K562 (cell line): ENCODE data around the gene DPH5. TPM values are rescaled to one million over a fixed set of nuclear protein-coding genes. Genes with fewer than 3 reads are reported as not detected.

Source experiments
- BRCA1 ChIP-seq, 2 experiments: fragments of 450-650 bp in 1 of 2; sonication (generic) in 1 of 2; formaldehyde crosslinking in 1 of 2; IDR thresholded peaks; 2 replicates each; pipeline versions ENCODE4 v1.5.0 to v1.6.1; 2017 to 2020; ENCODE audit warnings: mild to moderate bottlenecking in 1 of 2, missing genetic modification reagents in 1 of 2
- DEAF1 ChIP-seq: fragments of 450-650 bp; formaldehyde crosslinking; IDR thresholded peaks from 2 replicates; pipeline ENCODE4 v1.4.0; 2020; ENCODE audit warnings: mild to moderate bottlenecking, moderate library complexity
- DNMT1 ChIP-seq: fragments of 450-650 bp; IDR thresholded peaks from 2 replicates; pipeline ENCODE4 v1.6.1; 2016; ENCODE audit warnings: antibody characterized with exemption, mild to moderate bottlenecking
- FOXK2 ChIP-seq, 2 experiments: fragments of 450-650 bp; IDR thresholded peaks in 1 of 2; conservative IDR thresholded peaks in 1 of 2; 2 replicates each; pipeline ENCODE4 v1.6.1; 2016; ENCODE audit warnings: low read depth in 2 of 2, mild to moderate bottlenecking in 1 of 2
- FOXM1 ChIP-seq, 2 experiments: fragments of 450-650 bp in 1 of 2; sonication (generic) in 1 of 2; formaldehyde crosslinking in 1 of 2; IDR thresholded peaks; 2 replicates each; pipeline versions ENCODE4 v1.6.1 to v1.9.0; 2017 to 2022; ENCODE audit warnings: low read depth in 2 of 2, mild to moderate bottlenecking in 2 of 2, missing genetic modification reagents in 1 of 2, moderate library complexity in 1 of 2
- HNRNPUL1 ChIP-seq: fragments of 200-400 bp; formaldehyde crosslinking; IDR thresholded peaks from 2 replicates; pipeline ENCODE4 v1.6.1; 2017; ENCODE audit warnings: low read length
- HOXB6 ChIP-seq: fragments of 250-450 bp; sonication (Bioruptor Pico); IDR thresholded peaks from 2 replicates; pipeline ENCODE4 v1.5.1; 2022; ENCODE audit warnings: mild to moderate bottlenecking, borderline replicate concordance
- MAZ ChIP-seq, 2 experiments: fragments of 450-650 bp in 1 of 2; sonication (generic) in 1 of 2; formaldehyde crosslinking; IDR thresholded peaks in 1 of 2; conservative IDR thresholded peaks in 1 of 2; 2 replicates each; pipeline versions ENCODE4 v1.4.0 to v1.5.0; 2020; ENCODE audit warnings: mild to moderate bottlenecking in 1 of 2, missing genetic modification reagents in 1 of 2
- NBN ChIP-seq: fragments of 450-650 bp; IDR thresholded peaks from 2 replicates; pipeline ENCODE4 v1.6.1; 2016; ENCODE audit warnings: low read depth, mild to moderate bottlenecking
- RFX5 ChIP-seq: IDR thresholded peaks from 2 replicates; pipeline ENCODE4 v1.6.1; 2011; ENCODE audit warnings: low read depth, mild to moderate bottlenecking, improper control_type of control experiment, low read length
- RUNX1 ChIP-seq: sonication (generic); IDR thresholded peaks from 2 replicates; pipeline ENCODE4 v1.6.1; 2016; ENCODE audit warnings: antibody characterized with exemption, low read depth
- TAF1 ChIP-seq: IDR thresholded peaks from 2 replicates; pipeline ENCODE4 v1.6.1; 2011; ENCODE audit warnings: mild to moderate bottlenecking, low read length, moderate library complexity; ENCODE audit not compliant: insufficient read depth, control insufficient read depth, severe bottlenecking; ENCODE audit errors: extremely low read depth
- TAF7 ChIP-seq: fragments of 450-650 bp; IDR thresholded peaks from 2 replicates; pipeline ENCODE4 v1.6.1; 2016; ENCODE audit warnings: missing genetic modification characterization, missing compliant biosample characterization
- U2AF2 ChIP-seq: fragments of 200-400 bp; formaldehyde crosslinking; optimal IDR thresholded peaks from 2 replicates; pipeline ENCODE3; 2017; ENCODE audit warnings: low read depth, mild to moderate bottlenecking, low read length
- XRCC4 ChIP-seq: IDR thresholded peaks from one replicate; pipeline ENCODE4 v1.6.1; 2011; ENCODE audit not compliant: insufficient read depth, insufficient read length; ENCODE audit errors: extremely low read depth
- ZBTB11 ChIP-seq, 3 experiments: fragments of 200-800 bp in 1 of 3; fragments of 250-450 bp in 1 of 3; fragments of 450-650 bp in 1 of 3; sonication (Bioruptor Pico) in 1 of 3; sonication (Bioruptor generic) in 1 of 3; formaldehyde crosslinking in 1 of 3; IDR thresholded peaks; 2 replicates each; pipeline versions ENCODE4 v1.6.1 to v1.8.0; 2016 to 2022; ENCODE audit warnings: mild to moderate bottlenecking in 2 of 3, missing genetic modification characterization in 2 of 3, missing compliant biosample characterization in 1 of 3, moderate library complexity in 1 of 3
- ZSCAN32 ChIP-seq: fragments of 450-650 bp; formaldehyde crosslinking; IDR thresholded peaks from 2 replicates; pipeline ENCODE4 v1.4.0; 2020; ENCODE audit warnings: mild to moderate bottlenecking, moderate library complexity
- polyA plus RNA-seq, 8 experiments: library from polyadenylated mRNA; depleted of rRNA in 4 of 8; stranded (reverse) in 5 of 8; unstranded in 3 of 8; fragments of >200 nt; fragmentation: Nextera tagmentation in 2 of 8; fragmentation: Illumina TruSeq in 1 of 8; extraction: Ambion mirVana in 2 of 8; extraction: Trizol in 1 of 8; gene quantifications; 2 replicates each; pipeline versions ENCODE4 v1.2.1 to v1.2.3, GENCODE V29; 2011 to 2014; ENCODE audit warnings: inconsistent platforms in 1 of 8, missing spikeins in 1 of 8
- total RNA-seq, 7 experiments: library from RNA; depleted of rRNA in 6 of 7; stranded (reverse); fragments of >200 nt in 6 of 7; fragmentation: Illumina TruSeq in 2 of 7; extraction: Trizol in 2 of 7; gene quantifications; 2 replicates each; pipeline versions ENCODE4 v1.2.1 to v1.2.3, GENCODE V29; 2011 to 2021; ENCODE audit warnings: low replicate concordance in 1 of 7
- TF ChIP-seq, protein P1 (sequence below): fragments of 200-800 bp; sonication (Bioruptor generic); IDR thresholded peaks from 2 replicates; pipeline ENCODE4 v1.6.1; 2017; ENCODE audit warnings: missing genetic modification characterization, missing compliant biosample characterization
- TF ChIP-seq, protein P2 (sequence below): fragments of 250-450 bp; sonication (Bioruptor Pico); IDR thresholded peaks from 2 replicates; pipeline ENCODE4 v1.8.0; 2021; ENCODE audit warnings: moderate library complexity, mild to moderate bottlenecking, inconsistent platforms

The DPH5 gene
- total and polyA plus RNA-seq, 9 of the 15 experiments (the other 6 are each of a cell fraction or from before 2014, with no cell fraction given), result 37.6 to 159 (median 89.7) TPM

DNA sequence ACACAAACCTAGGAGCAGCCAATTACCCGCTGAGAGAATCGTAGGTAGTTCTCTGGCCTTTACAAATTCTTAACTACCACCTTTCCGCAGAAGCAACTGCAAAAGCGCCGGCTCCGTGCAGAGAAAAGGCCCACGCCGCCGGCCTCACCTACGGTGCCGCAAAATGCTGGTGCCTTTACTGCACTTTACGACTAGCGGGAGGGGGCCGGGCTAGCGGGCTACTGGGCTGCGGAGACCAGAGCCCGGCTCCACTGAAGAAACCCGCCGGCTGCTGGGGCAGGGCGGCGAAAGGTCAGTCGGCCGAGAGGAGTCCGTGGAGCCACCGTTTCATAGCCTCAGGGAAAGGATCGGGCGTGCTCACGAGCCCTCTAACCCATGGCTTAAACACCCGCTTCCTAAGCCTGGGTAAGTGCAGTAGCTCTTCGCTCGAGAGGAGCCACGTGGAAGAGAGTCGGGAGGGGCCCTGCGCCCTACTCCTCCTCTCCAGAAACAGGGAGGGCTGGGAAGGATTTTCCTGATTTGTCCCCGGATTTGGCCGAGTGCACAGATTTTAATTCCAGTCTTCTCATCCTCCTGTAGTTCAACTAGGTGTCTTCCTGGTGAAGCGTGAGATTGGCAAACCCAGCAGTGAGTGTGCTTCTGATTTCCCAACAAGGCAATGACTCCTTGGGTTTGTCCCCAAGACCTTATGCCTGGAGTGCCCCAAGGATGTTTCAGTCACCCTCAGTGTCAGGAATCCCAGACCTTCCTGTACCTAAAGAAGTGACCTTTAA lies at the start of gene DPH5 (continued):
- TF ChIP-seq, protein P1, sequence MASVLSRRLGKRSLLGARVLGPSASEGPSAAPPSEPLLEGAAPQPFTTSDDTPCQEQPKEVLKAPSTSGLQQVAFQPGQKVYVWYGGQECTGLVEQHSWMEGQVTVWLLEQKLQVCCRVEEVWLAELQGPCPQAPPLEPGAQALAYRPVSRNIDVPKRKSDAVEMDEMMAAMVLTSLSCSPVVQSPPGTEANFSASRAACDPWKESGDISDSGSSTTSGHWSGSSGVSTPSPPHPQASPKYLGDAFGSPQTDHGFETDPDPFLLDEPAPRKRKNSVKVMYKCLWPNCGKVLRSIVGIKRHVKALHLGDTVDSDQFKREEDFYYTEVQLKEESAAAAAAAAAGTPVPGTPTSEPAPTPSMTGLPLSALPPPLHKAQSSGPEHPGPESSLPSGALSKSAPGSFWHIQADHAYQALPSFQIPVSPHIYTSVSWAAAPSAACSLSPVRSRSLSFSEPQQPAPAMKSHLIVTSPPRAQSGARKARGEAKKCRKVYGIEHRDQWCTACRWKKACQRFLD, result peak; percentile 87
- TF ChIP-seq XRCC4 (no peak), RFX5 (0 out of 2 replicates have a peak, but pooled peaks have one; percentile 6), FOXM1 (IDR thresholded peaks at IDR 0.05; ENCODE audit: low read depth) (0 out of 2 replicates have a peak, but pooled peaks have one; percentile 15), FOXM1 (CRISPR knock-in tag; IDR thresholded peaks at IDR 0.05; ENCODE audit: low read depth) (no peak), RUNX1 (no peak), HNRNPUL1 (no peak), FOXK2 (conservative IDR thresholded peaks at IDR 0.05 in 1 of 2, IDR thresholded peaks at IDR 0.05 in 1 of 2; ENCODE audit: low read depth in 2 of 2) (peak; percentile 29 to 32; a peak in 1 of 4 replicates), TAF7 (tag) (peak; percentile 70), BRCA1 (IDR thresholded peaks at IDR 0.05) (no peak), BRCA1 (CRISPR knock-in tag; IDR thresholded peaks at IDR 0.05) (no peak), NBN (peak; percentile 76), ZBTB11 (CRISPR knock-in tag; IDR thresholded peaks at IDR 0.05) (peak in 1 of 3 experiments; percentile 35; a peak in 1 of 6 replicates), HOXB6 (CRISPR knock-in tag) (no peak), DEAF1 (CRISPR knock-in tag) (no peak), ZSCAN32 (CRISPR knock-in tag) (peak; percentile 94), TAF1 (peak; percentile 94), DNMT1 (no peak), U2AF2 (no peak), MAZ (CRISPR knock-in tag; conservative IDR thresholded peaks at IDR 0.05 in 1 of 2, IDR thresholded peaks at IDR 0.05 in 1 of 2) (peak; percentile 93 to 99)
- TF ChIP-seq, protein P2, sequence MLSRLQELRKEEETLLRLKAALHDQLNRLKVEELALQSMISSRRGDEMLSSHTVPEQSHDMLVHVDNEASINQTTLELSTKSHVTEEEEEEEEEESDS, result no peak
